ENCODE results near the gene PNMA8C.

The PNMA8C gene

GRCh38 chr19:46413262-46414031, 15.3 kb downstream of the PNMA8C start, which contains the start of gene CCDC8:
CCDC8 (minus strand) TSS chr19:46413564; CDS start chr19:46412810, 754 bp downstream.
- H3K36me3 ChIP-seq (ENCODE audit: insufficient read depth, low read length) = no peaks in the 10 kb centered on the region
- peaks cover 8% of the 10 kb centered on the region for H3K27me3 ChIP-seq (ENCODE audit: insufficient read depth, low read length, poor library complexity)
- no peak within 1 kb of the TSS for H3K9ac ChIP-seq (ENCODE audit: low read depth, low read length)
- no peak for TF ChIP-seq CTCF (IDR thresholded peaks at IDR 0.05; ENCODE audit: borderline replicate concordance, extremely low read depth, low read length, poor library complexity, severe bottlenecking)
- no peak for TF ChIP-seq EZH2 (IDR thresholded peaks at IDR 0.05; ENCODE audit: borderline replicate concordance, low read depth, low read length, severe bottlenecking)
- no peaks in the 10 kb centered on the region for H3K79me2 ChIP-seq (ENCODE audit: insufficient read depth, low read length)
- 0 out of 2 replicates have a peak, but pooled peaks cover 6% of the 10 kb centered on the region for H3K4me1 ChIP-seq (ENCODE audit: insufficient read depth, low read length)
- H2AFZ ChIP-seq (ENCODE audit: low read depth, low read length) = no peak within 1 kb of the TSS
- H3K4me2 ChIP-seq (ENCODE audit: insufficient read depth, low read length) = no peak within 1 kb of the TSS
- no peaks in the 10 kb centered on the region for H3K9me3 ChIP-seq (ENCODE audit: insufficient read depth, low read length, severe bottlenecking)
- no peak within 1 kb of the TSS for H3K27ac ChIP-seq (ENCODE audit: low read length)
- H3K4me3 ChIP-seq (ENCODE audit: low read depth in 1 of 2, low read length in 2 of 2) = no peak within 1 kb of the TSS
- DNase-seq (no peak), ATAC-seq (ENCODE audit: insufficient read depth, low read depth) (no peak)
- no peaks in the 10 kb centered on the region for H4K20me1 ChIP-seq (ENCODE audit: insufficient read depth, low read length)

- DNase-seq (no peak), ATAC-seq (ENCODE audit: insufficient read depth, low read depth) (no peak)
- no peak overlapping the region for H3K4me2 ChIP-seq (ENCODE audit: insufficient read depth, low read length)
- TF ChIP-seq EZH2 (IDR thresholded peaks at IDR 0.05; ENCODE audit: borderline replicate concordance, low read depth, low read length, severe bottlenecking) (no peak), CTCF (IDR thresholded peaks at IDR 0.05; ENCODE audit: borderline replicate concordance, extremely low read depth, low read length, poor library complexity, severe bottlenecking) (no peak)
- H3K79me2 ChIP-seq (ENCODE audit: insufficient read depth, low read length) = no peaks in the 10 kb centered on the region
- H3K4me3 ChIP-seq (ENCODE audit: low read depth in 1 of 2, low read length in 2 of 2) = no peak overlapping the region
- peaks cover 11% of the 10 kb centered on the region for H3K27me3 ChIP-seq (ENCODE audit: insufficient read depth, low read length, poor library complexity)
- H3K4me1 ChIP-seq (ENCODE audit: insufficient read depth, low read length) = 0 out of 2 replicates have a peak, but pooled peaks cover 6% of the 10 kb centered on the region
- no peaks in the 10 kb centered on the region for H4K20me1 ChIP-seq (ENCODE audit: insufficient read depth, low read length)
- H3K9ac ChIP-seq (ENCODE audit: low read depth, low read length) = no peak overlapping the region
- no peaks in the 10 kb centered on the region for H3K36me3 ChIP-seq (ENCODE audit: insufficient read depth, low read length)
- no peaks in the 10 kb centered on the region for H3K9me3 ChIP-seq (ENCODE audit: insufficient read depth, low read length, severe bottlenecking)
- no peak overlapping the region for H2AFZ ChIP-seq (ENCODE audit: low read depth, low read length)
- no peak overlapping the region for H3K27ac ChIP-seq (ENCODE audit: low read length)
Observed at GRCh38 chr19:46412650-46413261, 16.0 kb downstream of the PNMA8C start.

DNA sequence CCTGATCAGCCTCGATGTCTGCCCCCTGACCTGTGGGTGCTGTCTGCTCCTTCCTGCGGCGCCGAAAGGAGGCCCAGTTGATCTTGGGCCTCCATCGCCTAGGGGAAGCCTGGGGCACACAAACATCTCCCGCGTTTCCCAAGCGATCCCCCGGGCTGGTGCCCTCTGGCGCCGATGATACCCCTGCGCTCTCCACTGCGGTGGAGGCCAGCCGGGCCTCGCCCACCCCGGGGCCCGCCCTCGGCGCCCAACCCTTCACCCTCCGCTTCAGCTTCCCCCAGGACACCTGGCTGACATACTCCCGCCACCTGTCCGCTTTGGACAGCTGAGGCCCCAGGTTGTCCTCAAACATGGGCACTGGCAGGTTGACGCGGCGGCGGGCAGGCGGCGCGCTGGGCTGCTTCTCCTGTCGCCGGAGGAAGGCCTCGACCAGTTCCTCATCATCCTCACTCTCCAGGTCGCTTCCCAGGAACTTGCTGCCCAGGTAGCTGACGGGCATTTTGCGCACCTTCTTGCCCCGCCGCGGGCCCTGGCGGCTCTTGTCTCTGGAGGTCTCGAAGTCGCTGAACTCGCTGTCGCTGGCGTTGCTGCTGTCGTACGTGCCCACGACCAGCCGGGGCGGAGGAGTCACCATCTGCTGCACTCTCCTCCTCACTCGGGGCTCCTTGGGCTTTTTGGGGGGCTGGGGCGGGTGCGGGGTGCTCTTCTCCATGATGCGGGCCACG, 16.6 kb downstream of the PNMA8C start:
- H3K36me3 ChIP-seq (ENCODE audit: insufficient read depth, low read length) = no peaks in the 10 kb centered on the region
- DNase-seq (no peak), ATAC-seq (ENCODE audit: insufficient read depth, low read depth) (no peak)

More for the DNA sequence above, 16.6 kb downstream of the PNMA8C start:
- Histone ChIP-seq H3K27me3 (ENCODE audit: insufficient read depth, low read length, poor library complexity) (peaks cover 12% of the 10 kb centered on the region), H4K20me1 (ENCODE audit: insufficient read depth, low read length) (no peaks in the 10 kb centered on the region), H2AFZ (ENCODE audit: low read depth, low read length) (no peak overlapping the region), H3K4me1 (ENCODE audit: insufficient read depth, low read length) (0 out of 2 replicates have a peak, but pooled peaks cover 6% of the 10 kb centered on the region), H3K27ac (ENCODE audit: low read length) (no peak overlapping the region), H3K9ac (ENCODE audit: low read depth, low read length) (no peak overlapping the region), H3K4me2 (ENCODE audit: insufficient read depth, low read length) (no peak overlapping the region), H3K4me3 (ENCODE audit: low read depth in 1 of 2, low read length in 2 of 2) (no peak overlapping the region), H3K9me3 (ENCODE audit: insufficient read depth, low read length, severe bottlenecking) (no peaks in the 10 kb centered on the region), H3K79me2 (ENCODE audit: insufficient read depth, low read length) (no peaks in the 10 kb centered on the region)
- TF ChIP-seq EZH2 (IDR thresholded peaks at IDR 0.05; ENCODE audit: borderline replicate concordance, low read depth, low read length, severe bottlenecking) (no peak), CTCF (IDR thresholded peaks at IDR 0.05; ENCODE audit: borderline replicate concordance, extremely low read depth, low read length, poor library complexity, severe bottlenecking) (no peak)

Data from DND-41 (cell line).